ENCODE results near the gene CILP2.

GRCh38 chr19:19584356-19584755, 46.3 kb downstream of the CILP2 start:
- TF ChIP-seq CTCF (IDR thresholded peaks at IDR 0.05) (no peak), POLR2A (IDR thresholded peaks at IDR 0.05) (no peak), POLR2AphosphoS5 (IDR thresholded peaks at IDR 0.05) (no peak)
